HCT116 (cell line): ENCODE results near the gene CDC6. TPM values are rescaled to one million over a fixed set of nuclear protein-coding genes. Genes with fewer than 3 reads are reported as not detected.

ENCODE experiments used
- ATAC-seq: fragments of 200-7000 bp; cut with Tn5 transposase; 2 replicates; pipeline ENCODE4 v1.9.1; 2020; ENCODE audit warnings: mild to moderate bottlenecking, moderate library complexity
- BruUV-seq: library from RNA; stranded (reverse); fragments of 400-500 nt; replicated peaks from 2 replicates; lab custom pipeline; 2021; lab: Mats Ljungman, UMichigan
- CTCF ChIA-PET: fragments of 300-600 bp; sonication (Branson Sonifier 250); formaldehyde crosslinking; loops from one replicate; lab custom pipeline; 2021; ENCODE audit warnings: antibody characterized with exemption; lab: Charles Lee
- POLR2A ChIA-PET: fragments of 300-600, 350-600 bp; sonication (Branson Sonifier 250); formaldehyde crosslinking; loops from one replicate; lab custom pipeline; 2021; ENCODE audit warnings: antibody characterized with exemption; lab: Charles Lee
- RAD21 ChIA-PET, 2 experiments: fragments of 300-600 bp; sonication (Branson Sonifier 250); formaldehyde crosslinking; loops; one replicate each; lab custom pipeline; 2023; ENCODE audit warnings: low total read pairs in 2 of 2; ENCODE audit not compliant: uncharacterized antibody in 2 of 2, unreplicated experiment in 2 of 2, low non-redundant PET in 1 of 2; lab: Charles Lee
- DNase-seq: peaks from one replicate; pipeline ENCODE4 v3.0.0-alpha.2; 2010; ENCODE audit warnings: low read depth, low spot score
- H2AFZ ChIP-seq: fragments of 200-600 bp; shearing (Covaris generic), sonication (generic); 2 replicates; pipeline ENCODE4 v1.6.1; 2017; ENCODE audit warnings: low read depth, mixed run types, mixed read lengths, antibody characterized with exemption, low read length; ENCODE audit not compliant: poor library complexity, severe bottlenecking
- H3K27ac ChIP-seq: 2 replicates; pipeline ENCODE4 v1.5.1; 2012; ENCODE audit warnings: low read depth, low read length
- H3K27me3 ChIP-seq: fragments of 200-600 bp; sonication (generic); 2 replicates; pipeline ENCODE4 v1.6.1; 2016; ENCODE audit warnings: mixed run types, low read length, mixed read lengths; ENCODE audit not compliant: insufficient read depth
- H3K36me3 ChIP-seq, 2 experiments: fragments of 200-500 bp in 1 of 2; fragments of 200-600 bp in 1 of 2; sonication (Bioruptor generic) in 1 of 2; sonication (generic) in 1 of 2; 2 replicates each; pipeline versions ENCODE4 v1.5.1 to v1.6.1; 2014 to 2016; ENCODE audit warnings: low read length in 2 of 2, inconsistent platforms in 1 of 2, mixed read lengths in 1 of 2, mixed run types in 1 of 2; ENCODE audit not compliant: insufficient read depth in 2 of 2, control insufficient read depth in 1 of 2
- H3K4me1 ChIP-seq, 2 experiments: fragments of 200-600 bp in 1 of 2; sonication (generic) in 1 of 2; 2 replicates each; pipeline versions ENCODE4 v1.5.1 to v1.6.1; 2012 to 2017; ENCODE audit warnings: low read length in 2 of 2, inconsistent platforms in 1 of 2, mild to moderate bottlenecking in 1 of 2, mixed read lengths in 1 of 2, mixed run types in 1 of 2, moderate library complexity in 1 of 2; ENCODE audit not compliant: insufficient read depth in 2 of 2, control insufficient read depth in 1 of 2
- H3K4me2 ChIP-seq: fragments of 200-600 bp; sonication (generic); 2 replicates; pipeline ENCODE4 v1.6.1; 2017; ENCODE audit warnings: mixed run types, low read length, mixed read lengths
- H3K4me3 ChIP-seq, 2 experiments: fragments of 200-600 bp in 1 of 2; sonication (generic) in 1 of 2; replicated peaks in 1 of 2; 2 replicates each; pipeline ENCODE4 v1.5.1; 2011 to 2016; ENCODE audit warnings: low read length in 2 of 2, control low read depth in 1 of 2, low read depth in 1 of 2, mild to moderate bottlenecking in 1 of 2, mixed read lengths in 1 of 2, mixed run types in 1 of 2
- H3K79me2 ChIP-seq: fragments of 200-600 bp; sonication (generic); 2 replicates; pipeline ENCODE4 v1.6.1; 2017; ENCODE audit warnings: mild to moderate bottlenecking, mixed run types, low read length, moderate library complexity, mixed read lengths; ENCODE audit not compliant: insufficient read depth
- H3K9ac ChIP-seq: fragments of 200-600 bp; sonication (generic); 2 replicates; pipeline ENCODE4 v1.6.1; 2016; ENCODE audit warnings: low read length, mixed read lengths
- H3K9me2 ChIP-seq: fragments of 200-600 bp; sonication (generic), shearing (Covaris generic); 2 replicates; pipeline ENCODE4 v1.6.1; 2017; ENCODE audit warnings: mixed run types, mild to moderate bottlenecking, moderate library complexity; ENCODE audit not compliant: insufficient read depth
- H3K9me3 ChIP-seq, 2 experiments: fragments of 200-500 bp in 1 of 2; fragments of 200-600 bp in 1 of 2; sonication (Bioruptor generic) in 1 of 2; sonication (generic) in 1 of 2; 2 replicates each; pipeline ENCODE4 v1.6.1; 2014 to 2017; ENCODE audit warnings: low read length in 2 of 2, mixed read lengths in 2 of 2, inconsistent platforms in 1 of 2, low read depth in 1 of 2, mild to moderate bottlenecking in 1 of 2, mixed run types in 1 of 2, moderate library complexity in 1 of 2; ENCODE audit not compliant: control insufficient read depth in 1 of 2, insufficient read depth in 1 of 2
- H4K20me1 ChIP-seq: fragments of 200-600 bp; sonication (generic), shearing (Covaris generic); 2 replicates; pipeline ENCODE4 v1.6.1; 2017; ENCODE audit warnings: mixed run types, mild to moderate bottlenecking, moderate library complexity; ENCODE audit not compliant: insufficient read depth
- ATF3 ChIP-seq: IDR thresholded peaks from 2 replicates; pipeline ENCODE4 v1.6.1; 2012
- ELF1 ChIP-seq: IDR thresholded peaks from 2 replicates; pipeline ENCODE4 v1.6.1; 2012; ENCODE audit warnings: low read depth, borderline replicate concordance
- EZH2 ChIP-seq: fragments of 200-600 bp; sonication (generic); IDR thresholded peaks from 2 replicates; pipeline ENCODE4 v1.6.1; 2017; ENCODE audit warnings: antibody characterized with exemption, mixed run types
- FOSL1 ChIP-seq: IDR thresholded peaks from 2 replicates; pipeline ENCODE4 v1.6.1; 2012; ENCODE audit warnings: low read depth
- POLR2AphosphoS5 ChIP-seq: IDR thresholded peaks from 2 replicates; pipeline ENCODE4 v1.6.1; 2011; ENCODE audit warnings: mild to moderate bottlenecking, low read depth, low read length, moderate library complexity
- SRF ChIP-seq: IDR thresholded peaks from 2 replicates; pipeline ENCODE4 v1.6.1; 2012; ENCODE audit warnings: low read depth
- YY1 ChIP-seq: IDR thresholded peaks from 2 replicates; pipeline ENCODE4 v1.6.1; 2011; ENCODE audit warnings: low read length, low read depth, moderate library complexity, mild to moderate bottlenecking; ENCODE audit not compliant: insufficient replicate concordance; ENCODE audit errors: extremely low read depth
- ZFX ChIP-seq: fragments of 450-650 bp; IDR thresholded peaks from 2 replicates; pipeline ENCODE4 v1.6.1; 2017
- intact Hi-C: fragments of 100-400 bp; cut with micrococcal nuclease; formaldehyde crosslinking; loops from 2 replicates; pipeline ENCODE4 v1.10.0; 2022
- total RNA-seq: library from RNA; stranded (reverse); gene quantifications from one replicate; pipeline ENCODE4 v1.2.1, GENCODE V29; 2021; ENCODE audit not compliant: unreplicated experiment
- TF ChIP-seq, protein P1 (sequence below): IDR thresholded peaks from 2 replicates; pipeline ENCODE4 v1.6.1; 2012; ENCODE audit warnings: low read depth

Gene CDC6
- total RNA-seq, 1 experiment from 2014 or later, result 117 TPM

GRCh38 chr17:40338941-40339649, 51.4 kb downstream of the CDC6 start:
- H3K4me1 ChIP-seq, result peaks cover 26 to 60% of the 10 kb centered on the region in 2 experiments
- no TSS peak for BruUV-seq
- CTCF ChIA-PET, result no interaction called here
- H3K9me2 ChIP-seq, result no peaks in the 10 kb centered on the region
- DNase-seq, result no peak
- no peak overlapping the region for H3K4me3 ChIP-seq
- no peak for TF ChIP-seq SRF
- no peak for TF ChIP-seq ZFX
- no peak for TF ChIP-seq POLR2AphosphoS5
- TF ChIP-seq ELF1, result no peak
- no peak for TF ChIP-seq FOSL1
- TF ChIP-seq, protein P1, sequence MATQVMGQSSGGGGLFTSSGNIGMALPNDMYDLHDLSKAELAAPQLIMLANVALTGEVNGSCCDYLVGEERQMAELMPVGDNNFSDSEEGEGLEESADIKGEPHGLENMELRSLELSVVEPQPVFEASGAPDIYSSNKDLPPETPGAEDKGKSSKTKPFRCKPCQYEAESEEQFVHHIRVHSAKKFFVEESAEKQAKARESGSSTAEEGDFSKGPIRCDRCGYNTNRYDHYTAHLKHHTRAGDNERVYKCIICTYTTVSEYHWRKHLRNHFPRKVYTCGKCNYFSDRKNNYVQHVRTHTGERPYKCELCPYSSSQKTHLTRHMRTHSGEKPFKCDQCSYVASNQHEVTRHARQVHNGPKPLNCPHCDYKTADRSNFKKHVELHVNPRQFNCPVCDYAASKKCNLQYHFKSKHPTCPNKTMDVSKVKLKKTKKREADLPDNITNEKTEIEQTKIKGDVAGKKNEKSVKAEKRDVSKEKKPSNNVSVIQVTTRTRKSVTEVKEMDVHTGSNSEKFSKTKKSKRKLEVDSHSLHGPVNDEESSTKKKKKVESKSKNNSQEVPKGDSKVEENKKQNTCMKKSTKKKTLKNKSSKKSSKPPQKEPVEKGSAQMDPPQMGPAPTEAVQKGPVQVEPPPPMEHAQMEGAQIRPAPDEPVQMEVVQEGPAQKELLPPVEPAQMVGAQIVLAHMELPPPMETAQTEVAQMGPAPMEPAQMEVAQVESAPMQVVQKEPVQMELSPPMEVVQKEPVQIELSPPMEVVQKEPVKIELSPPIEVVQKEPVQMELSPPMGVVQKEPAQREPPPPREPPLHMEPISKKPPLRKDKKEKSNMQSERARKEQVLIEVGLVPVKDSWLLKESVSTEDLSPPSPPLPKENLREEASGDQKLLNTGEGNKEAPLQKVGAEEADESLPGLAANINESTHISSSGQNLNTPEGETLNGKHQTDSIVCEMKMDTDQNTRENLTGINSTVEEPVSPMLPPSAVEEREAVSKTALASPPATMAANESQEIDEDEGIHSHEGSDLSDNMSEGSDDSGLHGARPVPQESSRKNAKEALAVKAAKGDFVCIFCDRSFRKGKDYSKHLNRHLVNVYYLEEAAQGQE, result no peak
- no peak for TF ChIP-seq ATF3
- TF ChIP-seq EZH2, result no peak
- no peak for TF ChIP-seq YY1
- RAD21 ChIA-PET, result no interaction called here
- no peak overlapping the region for H3K27ac ChIP-seq
- H3K4me2 ChIP-seq, result no peak overlapping the region
- POLR2A ChIA-PET, result no interaction called here
- H3K79me2 ChIP-seq, result peaks cover 82% of the 10 kb centered on the region
- no peaks in the 10 kb centered on the region for H3K9me3 ChIP-seq
- no peaks in the 10 kb centered on the region for H3K27me3 ChIP-seq
- intact Hi-C loops, result no loop called here
- H3K9ac ChIP-seq, result no peak overlapping the region
- peaks cover 0 to 4% of the 10 kb centered on the region in 2 experiments; a peak in 1 of 4 replicates for H3K36me3 ChIP-seq
- no peak for ATAC-seq
- H4K20me1 ChIP-seq, result no peaks in the 10 kb centered on the region; the same call in 1 of the 2 replicates
- no peak overlapping the region for H2AFZ ChIP-seq
